ENCODE data around the gene OR11L1.

DNA sequence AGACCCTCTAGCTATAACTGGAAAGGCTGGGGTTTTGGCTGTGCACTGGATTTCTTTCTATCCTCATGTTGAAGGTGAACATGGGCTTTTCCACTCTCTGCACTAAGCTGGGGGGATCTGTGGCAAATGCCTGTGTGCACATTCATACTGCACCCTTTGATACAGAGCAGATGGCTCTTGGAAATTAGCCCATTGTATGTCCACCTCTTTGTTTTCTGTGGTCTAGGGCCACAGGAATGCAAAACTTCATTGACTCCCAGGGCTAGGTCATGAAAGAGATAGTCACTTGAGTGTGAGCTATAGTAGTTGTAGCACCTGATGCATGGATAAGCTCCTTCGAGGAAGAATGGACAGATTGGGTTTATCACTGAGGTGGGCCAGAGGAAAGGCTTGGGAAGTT is 12.0 kb downstream of the OR11L1 start:
- TF ChIP-seq CTCF (conservative IDR thresholded peaks at IDR 0.05 in 1 of 2, IDR thresholded peaks at IDR 0.05 in 1 of 2; ENCODE audit: low read depth in 1 of 2, low read length in 2 of 2) (no peak), EZH2 (IDR thresholded peaks at IDR 0.05; ENCODE audit: low read length, missing control alignments) (no peak)
